Right hindlimb (tissue), 1 donor: Measurements from ENCODE around the gene TRIO.
A peak's percentile ranks its signal among the peaks of the same experiment; 100 is the strongest.

Source experiments
- DNase-seq: peaks from one replicate; pipeline ENCODE4 v3.0.0-alpha.2; 2018

The TRIO gene

GRCh38 chr5:14337593-14337992 is 194.5 kb downstream of the TRIO start:
- DNase-seq, result no peak

GRCh38 chr5:14339468-14339867 is 196.3 kb downstream of the TRIO start:
- no peak for DNase-seq

GRCh38 chr5:14341571-14342230 is 198.6 kb downstream of the TRIO start:
- DNase-seq, result no peak

GRCh38 chr5:14342306-14342705 is 199.2 kb downstream of the TRIO start:
- no peak for DNase-seq

GRCh38 chr5:14343376-14343775 is 200.2 kb downstream of the TRIO start:
- DNase-seq, result no peak

GRCh38 chr5:14347522-14347921 is 204.4 kb downstream of the TRIO start:
- no peak for DNase-seq

- no peak for DNase-seq
These were observed 205.0 kb downstream of the TRIO start for GRCh38 chr5:14348142-14348541.

GRCh38 chr5:14349029-14349428 is 205.9 kb downstream of the TRIO start:
- no peak for DNase-seq

GRCh38 chr5:14351086-14351661 is 208.0 kb downstream of the TRIO start:
- DNase-seq, result no peak

GRCh38 chr5:14351845-14352712 is 208.9 kb downstream of the TRIO start:
- DNase-seq, result peak; percentile 67

- DNase-seq, result no peak
These were observed 210.8 kb downstream of the TRIO start for GRCh38 chr5:14353726-14354474.

GRCh38 chr5:14355391-14355790 is 212.2 kb downstream of the TRIO start:
- DNase-seq, result no peak

GRCh38 chr5:14356305-14356704 is 213.2 kb downstream of the TRIO start:
- DNase-seq, result no peak

- no peak for DNase-seq
These were observed 214.3 kb downstream of the TRIO start for GRCh38 chr5:14357441-14357840.

GRCh38 chr5:14357851-14358250 is 214.7 kb downstream of the TRIO start:
- no peak for DNase-seq

- no peak for DNase-seq
These were observed 215.4 kb downstream of the TRIO start for GRCh38 chr5:14358536-14358935.

GRCh38 chr5:14359069-14360043 is 216.2 kb downstream of the TRIO start:
- DNase-seq, result no peak

GRCh38 chr5:14362491-14362890 is 219.3 kb downstream of the TRIO start:
- DNase-seq, result no peak

GRCh38 chr5:14364096-14364495 is 221.0 kb downstream of the TRIO start:
- no peak for DNase-seq

GRCh38 chr5:14364576-14365472 is 221.7 kb downstream of the TRIO start:
- no peak for DNase-seq
